SJSA1 (cell line): ENCODE measurements around the gene FRMD4A. TPM values are rescaled to one million over a fixed set of nuclear protein-coding genes. Genes with fewer than 3 reads are reported as not detected.
"Not testable (repeated sequence)": the region's sequence is repeated elsewhere in the genome, so short reads cannot be mapped to it uniquely, and the experiment has no call there.

Source experiments
- DNase-seq, 2 experiments: peaks; one replicate each; pipeline ENCODE4 v3.0.0-alpha.2; 2015 to 2020; ENCODE audit warnings: low spot score in 2 of 2, low read depth in 1 of 2
- H3K27ac ChIP-seq: fragments of 250-450 bp; sonication (Bioruptor Pico); 2 replicates; pipeline ENCODE4 v1.5.1; 2020; ENCODE audit warnings: mild to moderate bottlenecking, moderate library complexity
- H3K27me3 ChIP-seq: fragments of 250-450 bp; sonication (Bioruptor Pico); replicated peaks from 2 replicates; pipeline ENCODE4 v1.5.1; 2020; ENCODE audit warnings: mild to moderate bottlenecking, moderate library complexity
- H3K36me3 ChIP-seq: fragments of 250-450 bp; sonication (Bioruptor Pico); 2 replicates; pipeline ENCODE4 v1.5.1; 2020; ENCODE audit warnings: mild to moderate bottlenecking
- H3K4me1 ChIP-seq: fragments of 250-450 bp; sonication (Bioruptor Pico); replicated peaks from 2 replicates; pipeline ENCODE4 v1.6.1; 2021; ENCODE audit warnings: mild to moderate bottlenecking
- H3K4me3 ChIP-seq: fragments of 250-450 bp; sonication (Bioruptor Pico); 2 replicates; pipeline ENCODE4 v1.5.1; 2020; ENCODE audit warnings: mild to moderate bottlenecking
- H3K9me3 ChIP-seq: fragments of 250-450 bp; sonication (Bioruptor Pico); replicated peaks from 2 replicates; pipeline ENCODE4 v1.5.1; 2020; ENCODE audit warnings: mild to moderate bottlenecking
- total RNA-seq: library from RNA; depleted of rRNA; stranded (reverse); fragments of >200 nt; shearing (Covaris generic); gene quantifications from 2 replicates; pipeline ENCODE4 v1.2.3, GENCODE V29; 2014

FRMD4A gene
- total RNA-seq, 1 experiment from 2014 or later: 6.2 TPM

GRCh38 chr10:14235566-14236195 is 95.0 kb downstream of the FRMD4A start:
- Histone ChIP-seq H3K9me3 (no peaks in the 10 kb centered on the region), H3K27ac (no peak overlapping the region), H3K4me1 (no peaks in the 10 kb centered on the region), H3K27me3 (0 out of 2 replicates have a peak, but pooled peaks cover 6% of the 10 kb centered on the region), H3K36me3 (no peaks in the 10 kb centered on the region), H3K4me3 (no peak overlapping the region)
- DNase-seq: no peak

- H3K4me3 ChIP-seq: no peak overlapping the region
- no peaks in the 10 kb centered on the region for H3K36me3 ChIP-seq
- no peak overlapping the region for H3K27ac ChIP-seq
- H3K9me3 ChIP-seq: no peaks in the 10 kb centered on the region
- H3K4me1 ChIP-seq: no peaks in the 10 kb centered on the region
- no peak for DNase-seq
- peaks cover 6% of the 10 kb centered on the region; the same call in 1 of the 2 replicates for H3K27me3 ChIP-seq
Measured at GRCh38 chr10:14233566-14233965, 97.2 kb downstream of the FRMD4A start.

- H3K4me1 ChIP-seq, H3K27ac ChIP-seq, H3K4me3 ChIP-seq, H3K9me3 ChIP-seq, DNase-seq, H3K36me3 ChIP-seq: not testable (repeated sequence)
- H3K27me3 ChIP-seq: peaks cover 17% of the 10 kb centered on the region
Measured at GRCh38 chr10:14228798-14229197, 101.9 kb downstream of the FRMD4A start.

- H3K27me3 ChIP-seq: peaks cover 12% of the 10 kb centered on the region
- DNase-seq: no peak
- H3K4me3 ChIP-seq: no peak overlapping the region
- H3K27ac ChIP-seq: no peak overlapping the region
- H3K4me1 ChIP-seq: no peaks in the 10 kb centered on the region
- no peaks in the 10 kb centered on the region for H3K36me3 ChIP-seq
- no peaks in the 10 kb centered on the region for H3K9me3 ChIP-seq
Measured at GRCh38 chr10:14225379-14225778, 105.3 kb downstream of the FRMD4A start.

- no peaks in the 10 kb centered on the region for H3K36me3 ChIP-seq
- no peaks in the 10 kb centered on the region for H3K4me1 ChIP-seq
- no peak for DNase-seq
- peaks cover 14% of the 10 kb centered on the region for H3K27me3 ChIP-seq
- H3K27ac ChIP-seq: no peak overlapping the region
- H3K9me3 ChIP-seq: no peaks in the 10 kb centered on the region
- H3K4me3 ChIP-seq: no peak overlapping the region
Measured at GRCh38 chr10:14220026-14220425, 110.7 kb downstream of the FRMD4A start.

- Histone ChIP-seq H3K4me3 (no peak overlapping the region), H3K27ac (no peak overlapping the region), H3K36me3 (no peaks in the 10 kb centered on the region), H3K9me3 (no peaks in the 10 kb centered on the region), H3K4me1 (no peaks in the 10 kb centered on the region), H3K27me3 (peaks cover 9% of the 10 kb centered on the region)
- no peak for DNase-seq
Measured at GRCh38 chr10:14219411-14219810, 111.3 kb downstream of the FRMD4A start.

- Histone ChIP-seq H3K4me3 (no peak overlapping the region), H3K4me1 (no peaks in the 10 kb centered on the region), H3K27me3 (peaks cover 4% of the 10 kb centered on the region), H3K27ac (no peak overlapping the region), H3K36me3 (no peaks in the 10 kb centered on the region), H3K9me3 (no peaks in the 10 kb centered on the region)
- no peak for DNase-seq
Measured at GRCh38 chr10:14215641-14216040, 115.1 kb downstream of the FRMD4A start.

- not testable (repeated sequence) for DNase-seq, H3K27me3 ChIP-seq, H3K4me3 ChIP-seq, H3K9me3 ChIP-seq, H3K4me1 ChIP-seq, H3K27ac ChIP-seq, H3K36me3 ChIP-seq
Measured at GRCh38 chr10:14213703-14214102, 117.0 kb downstream of the FRMD4A start.

- no peak for DNase-seq
- Histone ChIP-seq H3K4me3 (no peak overlapping the region), H3K27ac (no peak overlapping the region), H3K36me3 (no peaks in the 10 kb centered on the region), H3K9me3 (no peaks in the 10 kb centered on the region), H3K27me3 (peaks cover 4% of the 10 kb centered on the region), H3K4me1 (no peaks in the 10 kb centered on the region)
Measured at GRCh38 chr10:14211610-14212009, 119.1 kb downstream of the FRMD4A start.

- H3K9me3 ChIP-seq: no peaks in the 10 kb centered on the region
Measured at GRCh38 chr10:14208231-14208630, 122.5 kb downstream of the FRMD4A start.

GRCh38 chr10:14205233-14205632 is 125.5 kb downstream of the FRMD4A start:
- H3K9me3 ChIP-seq: no peaks in the 10 kb centered on the region
- no peaks in the 10 kb centered on the region for H3K27me3 ChIP-seq
- no peaks in the 10 kb centered on the region for H3K36me3 ChIP-seq
- no peak for DNase-seq
- H3K27ac ChIP-seq: no peak overlapping the region
- no peak overlapping the region for H3K4me3 ChIP-seq
- no peaks in the 10 kb centered on the region for H3K4me1 ChIP-seq

More at GRCh38 chr10:14208231-14208630, 122.5 kb downstream of the FRMD4A start:
- DNase-seq: no peak
- Histone ChIP-seq H3K27ac (no peak overlapping the region), H3K27me3 (no peaks in the 10 kb centered on the region), H3K4me1 (no peaks in the 10 kb centered on the region), H3K36me3 (no peaks in the 10 kb centered on the region), H3K4me3 (no peak overlapping the region)

GRCh38 chr10:14200698-14201544 is 129.8 kb downstream of the FRMD4A start:
- H3K27me3 ChIP-seq: no peaks in the 10 kb centered on the region
- H3K36me3 ChIP-seq: no peaks in the 10 kb centered on the region
- H3K27ac ChIP-seq: no peak overlapping the region
- no peaks in the 10 kb centered on the region for H3K9me3 ChIP-seq
- no peak for DNase-seq
- no peaks in the 10 kb centered on the region for H3K4me1 ChIP-seq
- no peak overlapping the region for H3K4me3 ChIP-seq

- not testable (repeated sequence) for H3K4me1 ChIP-seq, H3K36me3 ChIP-seq, DNase-seq, H3K27me3 ChIP-seq, H3K4me3 ChIP-seq, H3K9me3 ChIP-seq, H3K27ac ChIP-seq
Measured at GRCh38 chr10:14199098-14199497, 131.6 kb downstream of the FRMD4A start.

- H3K27me3 ChIP-seq: no peaks in the 10 kb centered on the region
- H3K4me3 ChIP-seq: no peak overlapping the region
- no peaks in the 10 kb centered on the region for H3K4me1 ChIP-seq
- H3K36me3 ChIP-seq: no peaks in the 10 kb centered on the region
- DNase-seq: no peak
- H3K27ac ChIP-seq: no peak overlapping the region
- no peaks in the 10 kb centered on the region for H3K9me3 ChIP-seq
Measured at GRCh38 chr10:14198078-14198477, 132.6 kb downstream of the FRMD4A start.
